CD4-positive, alpha-beta T cell treated with Interleukin-12 subunit alpha and Interleukin-12 subunit beta, for 1 hour (primary cell): ENCODE data around the gene NOC4L.

ENCODE experiments used
- DNase-seq: peaks from one replicate; pipeline ENCODE4 v3.0.0-alpha.2; 2020

Gene NOC4L

DNA sequence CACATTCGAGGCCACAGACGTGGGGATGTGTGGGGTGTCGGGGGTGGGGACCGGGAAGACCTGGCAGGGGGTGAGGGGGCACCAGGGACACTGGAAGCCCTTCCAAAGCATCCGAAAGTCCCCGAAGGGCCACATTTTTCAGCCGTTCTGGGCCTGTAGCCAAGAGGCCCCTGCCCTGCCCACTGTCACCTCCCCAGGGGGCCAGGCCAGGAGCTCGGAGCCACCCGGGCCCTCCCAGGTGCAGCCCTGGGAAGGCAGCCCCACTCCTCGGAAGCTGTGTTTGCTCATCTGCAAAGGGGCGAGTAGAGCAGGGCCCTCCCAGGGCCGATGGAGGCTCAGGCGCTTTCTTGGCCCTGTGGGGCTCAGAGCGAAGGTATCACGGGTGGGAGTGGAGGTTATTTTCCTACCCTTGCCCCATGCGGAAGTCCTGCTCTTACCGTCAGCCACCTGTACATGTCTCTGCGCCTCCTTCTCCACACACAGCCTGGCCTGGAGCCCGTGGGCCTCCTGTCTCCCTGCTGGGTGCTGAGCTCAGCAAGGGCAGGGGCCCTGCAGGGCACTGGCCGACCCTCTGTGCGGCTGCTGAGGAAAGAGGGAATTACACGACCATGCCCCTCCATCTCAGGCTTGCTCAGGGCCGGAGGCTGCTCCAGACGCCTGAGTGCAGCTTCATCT is 27.2 kb downstream of the NOC4L start:
- DNase-seq = no peak

DNA sequence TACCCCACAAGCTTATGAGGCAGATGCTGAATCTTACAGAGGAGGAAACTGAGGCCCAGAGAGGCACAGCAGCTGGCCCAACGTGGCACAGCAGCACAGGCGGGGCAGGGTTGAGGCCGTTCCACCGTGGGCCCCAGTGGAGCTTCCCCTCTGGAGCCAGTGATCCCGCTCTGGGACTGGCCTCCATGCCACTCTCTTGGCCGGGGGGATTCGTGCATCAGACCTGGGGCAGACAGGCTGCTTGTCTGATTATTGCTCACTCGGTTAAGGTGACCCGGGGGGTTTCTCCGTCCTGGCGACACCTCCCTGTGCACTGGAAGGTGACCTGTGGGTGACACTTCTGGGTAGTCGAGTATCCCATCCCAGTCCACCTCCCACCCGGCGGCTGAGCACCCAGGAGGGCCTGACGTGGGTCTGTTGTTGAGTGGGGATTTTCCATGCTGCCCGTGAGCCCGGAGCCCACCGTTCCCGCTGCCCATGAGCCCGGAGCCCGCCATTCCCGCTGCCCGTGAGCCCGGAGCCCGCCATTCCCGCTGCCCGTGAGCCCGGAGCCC is 27.8 kb downstream of the NOC4L start:
- DNase-seq = no peak

DNA sequence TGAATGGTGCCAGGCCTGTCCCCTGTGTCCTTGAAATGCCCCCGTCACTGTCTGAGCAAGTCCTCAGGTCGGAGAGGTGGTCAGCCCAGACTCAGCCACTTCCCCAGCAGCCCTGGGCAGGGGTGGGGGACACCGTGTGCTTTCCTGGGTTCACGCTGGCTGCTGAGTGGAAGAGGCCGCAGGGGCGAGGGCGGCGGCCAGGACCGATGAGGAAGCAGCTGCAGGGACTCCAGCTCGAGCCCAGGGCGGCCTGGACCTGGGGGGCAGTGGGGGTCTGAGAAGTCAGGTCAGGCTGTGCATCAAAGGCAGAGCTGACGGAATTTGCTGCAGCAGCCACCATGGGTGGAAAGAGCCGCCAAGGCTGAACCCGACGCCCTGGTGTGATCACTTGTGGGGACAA is 28.4 kb downstream of the NOC4L start:
- DNase-seq = no peak

DNA sequence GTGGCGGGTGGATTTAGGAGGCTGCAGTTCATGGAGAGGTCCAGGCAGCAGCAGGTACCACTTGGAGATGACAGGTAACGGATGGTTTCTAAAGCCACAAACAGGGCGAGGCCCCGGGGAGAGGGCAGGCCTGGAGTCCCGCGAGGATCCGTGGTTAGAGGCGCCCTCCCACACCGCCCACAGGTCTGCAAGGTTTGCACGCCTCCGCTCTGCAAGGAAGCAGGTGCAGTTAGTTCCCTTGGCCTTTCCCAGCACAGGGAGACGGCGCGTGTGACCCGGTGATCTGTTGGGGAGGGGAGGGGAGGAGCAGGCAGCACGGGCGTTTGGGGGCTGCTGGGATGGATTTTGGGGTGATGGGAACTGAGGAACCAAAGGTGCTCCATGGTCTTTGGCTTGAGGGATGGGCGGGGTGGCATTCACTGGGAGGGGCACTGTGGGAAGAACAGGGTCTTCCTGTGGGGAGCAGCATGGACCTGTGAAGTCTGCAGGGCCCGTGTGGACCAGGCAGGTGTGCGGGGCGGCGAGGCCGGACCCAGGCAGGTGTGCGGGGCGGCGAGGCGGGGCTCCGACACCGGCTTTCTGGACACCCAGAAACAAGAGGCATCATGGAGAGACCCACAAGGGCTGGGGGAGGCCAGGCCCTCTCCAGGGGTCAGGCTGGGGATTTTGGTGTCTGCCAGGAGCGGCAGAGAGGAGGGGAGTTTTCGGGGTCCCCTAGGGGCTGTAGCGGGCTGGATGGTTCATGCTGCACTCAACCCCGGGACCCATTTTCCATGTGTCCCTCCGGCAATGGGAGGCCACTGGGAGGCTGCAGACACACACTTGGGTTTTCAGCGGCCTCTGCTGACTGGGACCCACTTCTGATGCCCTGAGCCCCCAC is 29.1 kb downstream of the NOC4L start:
- no peak for DNase-seq

DNA sequence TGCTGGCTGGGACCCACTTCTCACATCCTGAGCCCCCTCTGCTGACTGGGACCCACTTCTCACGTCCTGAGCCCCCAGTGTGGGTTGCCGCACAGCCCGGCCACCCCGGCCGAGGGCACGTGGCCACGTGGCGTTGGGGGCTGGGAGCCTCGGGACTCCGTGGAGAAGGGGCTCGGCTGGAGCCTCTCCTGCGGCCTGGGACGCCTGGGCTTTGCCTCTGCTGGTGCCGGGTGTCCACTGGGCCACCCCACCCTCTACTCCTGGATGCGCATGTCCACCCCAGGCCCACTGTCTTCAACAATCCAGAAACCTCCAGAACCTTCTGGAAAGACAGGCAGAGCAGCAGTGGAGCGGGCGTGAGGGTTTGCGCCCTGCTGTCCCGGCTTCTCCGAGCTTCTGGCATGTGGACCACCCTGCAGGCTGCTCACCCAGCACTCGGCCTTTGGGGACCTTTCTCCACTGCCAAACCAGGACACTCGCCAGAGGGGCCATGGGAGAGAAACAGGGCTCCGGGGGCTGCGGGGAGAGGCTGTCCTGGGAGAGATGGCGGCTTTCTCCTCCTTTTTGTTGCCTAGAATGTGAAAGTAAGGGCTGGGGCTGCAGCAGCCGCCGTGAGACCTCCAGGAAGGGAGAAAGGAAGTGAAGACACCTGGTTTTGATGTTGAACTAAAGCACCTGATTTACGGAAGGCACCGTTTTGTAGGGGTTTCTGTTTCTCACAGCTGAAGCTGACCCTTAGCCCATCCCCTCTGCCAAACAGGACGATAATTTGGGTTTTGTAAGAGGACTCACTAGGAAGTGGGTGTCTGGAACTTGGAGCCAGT is 30.0 kb downstream of the NOC4L start:
- no peak for DNase-seq

DNA sequence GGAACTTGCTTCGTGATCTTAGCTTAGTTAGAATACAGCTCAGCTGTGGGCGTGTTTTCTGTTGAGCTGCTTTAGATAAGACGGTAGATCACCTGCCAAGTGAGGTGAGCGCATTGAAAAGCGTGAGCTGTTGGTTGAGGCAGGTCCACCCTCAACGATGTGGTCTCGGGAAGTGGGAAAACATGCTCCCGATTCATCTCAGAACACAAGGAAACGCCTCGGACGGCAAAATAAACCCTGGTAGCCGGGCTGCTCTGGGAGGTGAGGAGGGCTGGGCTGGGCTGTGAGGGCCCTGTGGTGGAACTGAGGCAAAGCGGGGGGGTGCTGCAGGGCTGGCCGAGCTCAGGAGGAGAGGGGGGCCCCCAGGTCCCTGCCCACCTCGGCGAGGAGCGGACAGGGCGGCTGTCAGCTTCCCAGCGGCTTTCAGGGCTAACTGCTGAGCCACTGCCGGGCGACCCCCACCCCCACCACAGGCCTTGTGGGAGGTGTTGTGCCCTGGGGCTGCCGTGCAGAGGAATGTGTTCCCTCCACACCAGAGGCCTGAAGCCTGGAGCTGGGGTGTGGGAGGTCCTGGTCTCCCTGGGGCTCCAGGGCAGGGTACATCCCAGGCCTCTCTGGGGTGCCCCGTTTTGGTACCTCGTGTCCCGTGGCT is 30.7 kb downstream of the NOC4L start:
- DNase-seq = no peak

DNA sequence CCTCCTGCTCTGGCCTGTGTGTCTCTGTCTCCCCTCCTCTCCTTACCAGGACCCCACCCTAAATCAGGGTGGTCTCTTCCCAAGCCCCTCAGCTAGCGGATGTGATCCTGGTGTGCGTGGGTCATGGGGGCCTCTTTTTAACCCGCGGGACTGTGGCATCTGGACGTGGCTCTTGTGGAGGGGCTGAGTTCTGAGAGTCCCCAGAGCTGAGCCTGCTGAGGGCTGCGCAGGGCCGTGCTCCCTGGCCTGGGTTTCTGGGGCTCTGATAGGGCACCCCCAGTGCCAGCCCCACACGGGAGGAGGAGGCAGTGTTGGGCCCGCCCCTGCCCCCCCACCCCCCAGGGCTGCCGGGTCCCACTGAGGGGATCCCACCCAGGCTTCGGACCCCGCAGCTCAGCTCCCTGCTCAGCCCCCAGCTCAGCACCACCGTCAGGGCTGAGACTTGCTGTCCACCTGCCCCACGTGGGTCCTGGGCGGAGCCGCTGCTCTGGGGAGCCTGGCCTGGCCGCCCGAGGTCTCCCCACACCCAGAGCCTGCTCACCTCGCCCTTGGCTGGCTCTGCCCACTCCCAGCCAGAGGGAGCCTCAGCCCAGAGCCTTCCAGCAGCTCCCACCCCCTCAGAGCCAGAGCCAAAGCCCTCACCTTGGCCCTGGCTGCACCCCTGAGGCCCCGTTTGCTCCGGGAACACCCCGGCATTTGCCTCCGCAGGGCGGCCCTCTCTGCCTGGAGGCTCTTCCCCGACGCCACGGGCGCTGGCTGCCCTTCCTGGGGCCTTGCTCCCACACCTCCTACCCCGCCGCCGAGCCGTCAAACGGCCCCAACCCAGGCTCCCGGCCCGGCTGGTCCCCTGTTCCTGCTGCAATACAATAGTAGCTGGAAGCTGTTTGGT is 31.5 kb downstream of the NOC4L start:
- no peak for DNase-seq

DNA sequence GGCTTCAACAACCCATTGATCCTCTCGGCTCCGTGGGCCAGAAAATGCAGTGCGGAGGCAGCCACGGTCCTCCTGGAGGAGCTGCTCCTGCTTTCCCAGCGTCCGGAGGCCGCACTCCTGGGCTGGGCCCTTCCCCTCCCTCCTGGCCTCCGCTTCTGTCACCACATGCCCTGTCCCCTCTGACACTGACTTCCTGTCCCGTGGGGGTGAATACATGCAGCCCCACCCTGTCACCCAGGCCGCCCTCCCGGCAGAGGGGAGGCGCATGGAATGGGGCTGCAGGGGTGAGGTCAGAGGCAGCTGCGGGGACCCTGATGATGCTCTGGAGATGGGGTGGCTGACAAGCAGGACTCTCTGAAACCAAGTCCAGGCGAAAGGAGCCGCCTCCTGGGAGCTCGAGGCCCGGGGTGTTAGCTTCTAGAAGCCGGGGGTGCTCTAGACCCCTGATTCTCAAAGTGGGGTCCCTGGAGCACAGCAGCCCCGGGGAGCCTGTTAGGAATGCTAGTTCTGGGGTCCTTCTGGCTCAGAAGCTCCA is 32.2 kb downstream of the NOC4L start:
- DNase-seq = no peak

DNA sequence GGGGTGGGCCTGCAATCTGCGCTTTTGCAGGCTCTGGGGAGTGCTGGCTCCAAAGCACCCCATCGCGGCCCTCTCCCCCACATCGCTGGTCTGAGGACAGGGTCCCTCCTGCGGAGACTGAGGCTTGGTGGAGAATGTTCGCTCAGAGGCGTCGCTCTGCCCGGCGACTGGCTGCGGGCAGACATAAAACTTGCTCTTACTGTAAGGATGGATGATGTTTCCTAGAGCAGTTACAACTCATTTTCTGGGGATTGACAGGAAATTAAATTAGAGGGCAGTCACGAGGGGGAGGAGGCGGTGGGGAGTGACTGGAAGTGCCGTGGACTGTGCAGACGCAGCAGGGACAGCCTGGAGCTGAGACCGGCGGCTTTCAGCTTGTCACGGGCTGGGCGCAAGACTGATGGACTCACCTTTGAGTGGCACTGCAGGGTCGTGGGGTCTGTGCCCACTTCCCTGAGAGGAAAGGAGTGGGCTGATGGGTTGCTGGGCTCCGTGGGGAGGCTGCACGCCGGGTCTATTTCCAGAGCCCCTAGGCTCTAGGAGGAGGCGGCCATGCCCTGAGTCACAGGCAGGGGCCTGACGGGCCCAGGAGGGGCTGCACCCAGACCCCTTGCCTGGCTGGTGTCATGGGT is 32.8 kb downstream of the NOC4L start:
- no peak for DNase-seq

DNA sequence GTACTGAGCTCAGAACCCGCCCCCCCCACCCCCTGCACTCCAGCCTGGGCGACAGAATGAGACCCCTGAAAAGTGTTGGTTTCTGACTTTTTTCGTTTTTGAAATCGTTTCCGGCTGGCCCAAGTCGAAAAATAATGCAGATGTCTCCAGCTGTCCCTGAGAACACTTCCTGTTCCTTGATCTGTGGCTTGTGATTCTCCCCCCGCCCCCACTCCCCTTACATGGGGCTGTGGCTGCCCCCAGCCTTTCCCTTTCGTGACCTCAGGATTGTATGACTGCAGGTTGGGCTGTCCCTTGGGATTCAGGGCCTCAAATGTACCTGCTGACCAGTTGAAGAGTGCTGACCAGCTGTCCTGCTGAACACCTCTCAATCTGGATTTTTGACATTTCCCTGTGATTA is 34.1 kb downstream of the NOC4L start:
- DNase-seq = no peak

DNA sequence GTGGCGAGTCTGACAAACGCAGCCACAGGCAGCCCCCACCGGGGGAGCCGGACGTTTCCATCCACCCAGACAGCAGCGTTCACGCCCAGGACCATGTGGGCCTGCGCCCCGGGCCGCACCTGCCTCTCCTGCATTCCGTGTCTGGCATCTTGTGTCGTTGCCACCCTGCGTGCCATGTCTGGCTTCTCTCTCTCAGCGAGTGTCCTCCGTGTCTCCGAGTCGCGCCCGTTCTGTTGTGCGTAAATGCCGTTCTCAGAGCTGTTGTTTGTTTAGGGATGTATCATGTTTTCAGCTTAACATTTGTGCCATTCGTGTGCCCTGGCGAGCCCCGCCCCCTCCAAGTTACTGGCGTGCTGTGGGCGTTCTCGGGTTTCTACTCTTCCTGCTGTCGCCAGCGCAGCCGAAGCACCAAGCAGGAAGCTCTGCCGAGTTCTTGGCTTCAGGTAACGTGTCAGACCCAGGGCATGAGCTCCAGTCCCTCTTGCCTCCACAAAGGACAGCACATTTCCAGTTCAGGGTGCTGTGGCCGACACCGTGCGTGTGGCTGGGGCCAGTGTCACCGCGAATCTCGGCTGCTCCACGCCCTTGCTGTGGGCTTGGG is 34.6 kb downstream of the NOC4L start:
- peak; percentile 42 for DNase-seq

DNA sequence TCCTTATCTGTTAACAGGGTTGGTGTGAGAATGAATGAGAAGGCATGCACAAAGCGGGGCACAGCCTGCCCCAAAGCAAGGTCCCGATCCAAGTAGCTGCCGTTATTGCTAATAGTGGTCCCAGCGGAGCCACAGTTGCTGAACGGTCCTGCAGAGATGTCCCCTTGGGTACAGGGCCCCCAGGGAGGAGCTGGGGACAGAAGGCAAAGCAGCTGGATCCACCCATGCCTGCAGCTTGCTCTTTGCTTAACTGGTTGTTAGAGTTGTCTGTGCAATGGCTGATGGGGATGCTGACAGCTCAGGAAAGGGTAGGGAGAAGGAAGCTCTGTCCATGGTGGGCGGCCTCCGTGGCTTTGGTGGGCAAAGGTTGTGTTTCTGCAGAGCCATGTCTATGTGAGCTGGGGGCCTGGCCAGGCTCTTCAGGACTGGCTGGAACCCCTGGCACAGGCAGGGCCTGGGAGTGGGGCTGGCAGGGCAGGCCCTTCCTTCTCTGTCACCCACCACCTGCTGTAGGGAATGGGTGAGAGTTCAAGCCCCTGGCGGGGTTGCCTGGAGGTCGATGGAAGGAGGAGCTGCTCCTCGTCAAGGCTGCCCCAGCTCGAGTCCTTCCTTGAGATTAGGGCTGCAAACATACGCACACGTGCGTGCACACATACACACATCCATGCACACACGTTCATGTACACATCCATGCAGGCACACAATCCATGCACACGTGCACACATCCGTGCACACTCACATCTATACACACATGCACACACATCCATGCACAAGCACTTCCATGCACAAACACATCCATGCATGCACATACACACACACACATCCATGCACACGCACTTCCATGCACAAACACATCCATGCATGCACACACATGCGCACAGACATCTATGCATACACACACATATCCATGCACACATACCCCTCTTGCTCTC is 35.4 kb downstream of the NOC4L start:
- no peak for DNase-seq

DNA sequence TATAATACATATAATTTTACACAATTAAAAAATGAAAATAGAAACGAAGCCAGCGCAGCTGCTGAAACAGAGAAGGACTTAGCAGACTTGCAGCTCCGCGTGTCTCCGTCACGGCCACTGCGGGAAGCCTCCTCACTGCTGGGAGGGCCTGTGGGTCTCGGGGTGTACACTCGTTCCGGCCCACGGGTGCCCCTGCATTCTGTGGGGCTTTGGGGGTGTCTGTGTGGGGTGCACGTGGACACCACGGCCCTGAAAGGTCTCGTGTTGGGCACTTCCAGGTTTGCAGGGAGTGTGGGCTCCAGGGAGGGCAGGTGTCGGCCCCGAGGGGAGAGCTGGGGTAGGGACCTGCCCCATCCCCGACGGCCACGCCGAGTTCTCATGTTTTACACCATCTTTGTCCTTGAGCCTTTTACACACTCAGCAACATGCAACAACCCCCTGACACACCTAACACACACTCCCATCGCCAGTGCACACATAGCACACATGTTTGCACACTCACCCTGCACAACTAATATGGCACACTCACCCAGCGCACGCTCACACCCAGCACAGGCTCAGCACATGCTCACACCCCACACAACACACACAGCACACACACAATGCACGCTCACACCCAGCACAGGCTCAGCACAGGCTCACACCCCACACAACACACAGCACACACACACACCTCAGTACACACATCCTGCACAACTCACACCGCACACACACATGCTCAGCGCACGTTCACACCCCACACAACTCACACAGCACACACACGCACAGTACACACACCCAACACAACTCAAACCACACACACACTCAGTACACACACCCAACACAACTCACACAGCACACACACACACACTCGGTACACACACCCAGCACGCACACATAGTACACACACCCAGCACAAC is 36.6 kb downstream of the NOC4L start:
- no peak for DNase-seq

DNA sequence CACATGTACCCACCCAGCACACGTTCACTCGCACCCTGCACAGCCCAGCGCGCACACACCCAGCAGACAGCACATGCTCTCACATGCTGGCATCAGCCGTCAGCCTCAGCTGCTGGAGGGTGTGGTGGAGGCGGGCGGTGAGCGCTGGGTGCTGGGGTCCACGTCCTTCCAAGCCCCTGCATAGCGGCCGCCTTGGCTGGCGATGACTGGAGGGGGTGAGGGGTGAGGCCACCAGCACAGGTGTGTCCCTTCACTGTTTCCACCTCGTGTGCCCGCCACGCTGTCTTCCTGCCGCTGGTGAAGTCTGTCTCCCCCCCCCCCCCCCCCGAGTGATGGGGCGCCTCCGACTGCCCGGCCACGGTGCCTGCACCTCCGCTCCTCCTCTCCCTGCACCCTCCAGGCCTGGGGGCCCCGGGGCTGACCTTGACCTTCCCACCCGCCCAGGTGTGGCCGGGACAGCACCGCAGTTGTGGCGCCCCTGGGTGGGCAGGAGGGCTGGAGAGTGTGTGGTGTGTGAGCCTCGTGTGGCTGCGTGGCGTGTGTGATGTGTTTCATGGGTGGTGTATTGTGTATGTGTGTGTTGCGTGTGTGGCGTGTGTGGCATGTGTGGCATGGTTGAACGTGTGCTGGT is 37.4 kb downstream of the NOC4L start:
- DNase-seq = no peak

DNA sequence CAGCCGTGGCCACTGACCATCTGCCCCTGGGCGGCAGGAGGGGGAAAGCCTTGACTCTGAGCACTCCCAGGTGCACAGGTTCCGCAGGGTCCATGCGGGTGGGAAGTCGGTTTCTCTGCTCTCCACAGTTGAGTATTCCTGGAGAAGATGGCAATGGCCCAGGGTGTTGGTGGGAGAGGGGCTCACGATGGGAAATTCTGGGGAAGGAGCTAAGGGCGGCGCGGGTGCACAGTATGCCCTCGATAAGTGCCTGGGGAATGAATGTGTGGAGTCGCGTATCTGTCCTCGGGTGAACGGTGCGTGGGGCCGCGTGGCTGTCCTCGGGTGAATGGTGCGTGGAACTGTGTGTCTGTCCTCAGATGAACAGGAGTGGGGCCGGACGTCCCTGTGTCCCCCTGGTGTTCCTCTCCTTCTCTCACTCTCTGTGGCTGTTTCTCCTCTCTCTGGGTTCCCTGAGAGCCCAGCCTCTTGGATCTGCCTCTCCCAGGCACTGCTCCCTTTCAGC is 38.0 kb downstream of the NOC4L start:
- DNase-seq = no peak

DNA sequence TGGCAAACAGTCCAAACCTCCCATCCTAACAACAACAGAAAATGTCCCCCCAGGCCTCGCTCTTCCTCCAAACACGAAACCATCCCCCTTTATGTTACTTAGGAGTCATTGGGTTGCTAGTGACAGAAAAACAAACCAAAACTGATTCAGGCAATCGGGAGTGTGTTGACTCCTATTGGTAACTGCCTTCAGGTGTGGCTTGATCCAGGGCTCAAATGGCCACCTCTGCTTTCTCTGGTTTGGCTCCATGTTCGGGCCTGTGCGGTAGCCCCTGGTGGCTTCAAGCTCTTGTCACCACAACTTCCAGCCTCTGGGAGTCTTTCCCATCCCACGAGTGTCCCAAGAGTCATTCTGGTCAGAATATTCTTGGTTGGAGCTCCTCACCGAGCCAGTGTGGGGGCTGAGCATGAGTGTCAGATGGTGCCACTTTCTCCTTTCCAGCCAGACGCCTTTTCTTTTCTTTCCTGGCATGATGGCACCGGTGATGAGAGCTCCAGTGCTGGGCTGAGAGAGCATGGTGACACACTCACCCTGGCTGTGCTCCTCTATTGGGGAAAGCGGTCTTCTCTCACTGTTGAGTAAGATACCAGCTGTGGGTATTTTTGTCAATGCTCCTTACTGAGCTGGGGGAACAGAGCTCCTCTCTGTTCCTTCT is 38.6 kb downstream of the NOC4L start:
- no peak for DNase-seq

DNA sequence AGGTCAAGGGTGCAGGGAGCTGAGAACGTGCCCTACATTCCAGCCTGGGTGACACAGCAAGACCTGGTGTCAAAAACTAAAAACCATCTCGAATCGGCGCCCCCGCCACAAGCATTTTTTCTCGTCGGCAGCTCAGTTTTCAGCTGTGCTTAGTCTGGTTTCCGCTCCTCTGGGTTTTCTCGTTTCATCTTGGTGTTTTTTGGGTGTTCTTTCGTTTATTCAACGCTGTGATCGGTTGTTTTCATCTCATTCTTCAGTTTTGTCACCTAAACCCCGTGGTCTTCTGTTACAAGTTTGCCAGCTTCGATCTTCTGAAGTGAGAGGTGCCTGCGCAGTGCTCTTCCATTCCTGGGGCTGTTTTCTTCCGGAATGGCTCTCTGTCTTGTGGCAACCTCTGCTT is 41.4 kb downstream of the NOC4L start:
- DNase-seq = peak; percentile 61
